Lower leg skin (tissue), 4 donors: ENCODE measurements around the gene LRRN4CL. TPM values are rescaled to one million over a fixed set of nuclear protein-coding genes. Genes with fewer than 3 reads are reported as not detected.
A peak's percentile ranks its signal among the peaks of the same experiment; 100 is the strongest.

Source experiments
- DNase-seq, 2 donors: peaks; one replicate each; pipeline ENCODE4 v3.0.0-alpha.2; 2019; ENCODE audit warnings: low spot score in 2 of 2
- H3K4me3 ChIP-seq: fragments of 200-600 bp; sonication (generic); 2 replicates; pipeline ENCODE4 v1.5.1; 2017; ENCODE audit warnings: mild to moderate bottlenecking, low read depth; ENCODE audit not compliant: poor library complexity, severe bottlenecking
- CTCF ChIP-seq, 3 donors: fragments of 450-650 bp; IDR thresholded peaks; one replicate each; pipeline ENCODE4 v1.5.1; 2016; ENCODE audit warnings: antibody characterized with exemption in 3 of 3, mild to moderate bottlenecking in 3 of 3, moderate library complexity in 2 of 3
- POLR2A ChIP-seq, 2 donors: fragments of 450-650 bp; IDR thresholded peaks; one replicate each; pipeline ENCODE4 v1.6.1; 2016 to 2017; ENCODE audit warnings: antibody characterized with exemption in 2 of 2, mild to moderate bottlenecking in 1 of 2, moderate library complexity in 1 of 2
- WGBS, 2 donors: methylation state at CpG; one replicate each; pipeline ENCODE4 v1.1.5; 2018; 5-methylcytosine and 5-hydroxymethylcytosine counted together
- intact Hi-C: fragments of 100-400 bp; cut with DNase I; formaldehyde crosslinking; loops from one replicate; pipeline ENCODE4 v1.15.0; 2023; ENCODE audit warnings: low total_unique reads
- total RNA-seq, 4 donors: library from RNA; depleted of rRNA; stranded (reverse); fragments of >200 nt; gene quantifications; one replicate each; pipeline ENCODE4 v1.1.0, GENCODE V29; 2016

Gene LRRN4CL
- total RNA-seq, 4 donors from 2014 or later = 7.3 to 11.6 (median 9.9) TPM

- 0 to 1% methylated on average over 46 to 47 of the region's 72 CpGs for WGBS, 2 donors
- intact Hi-C loops = no loop called here
- peak in 1 of 2 donors; percentile 89 for TF ChIP-seq POLR2A (IDR thresholded peaks at IDR 0.05)
- no peak for TF ChIP-seq CTCF (IDR thresholded peaks at IDR 0.05)
- peak; percentile 97 to 100 for DNase-seq
- H3K4me3 ChIP-seq = peak within 1 kb of the TSS; percentile 88
Observed at GRCh38 chr11:62727165-62727871, 38.0 kb upstream of the LRRN4CL start, which contains the start of gene HNRNPUL2. HNRNPUL2 (minus strand) TSS chr11:62727457; CDS start chr11:62727156, 301 bp downstream.

GRCh38 chr11:62726915-62727164 is 37.5 kb upstream of the LRRN4CL start:
- no peak for DNase-seq
- intact Hi-C loops = no loop called here
- WGBS, 2 donors = 0 to 2% methylated on average over 32 to 37 of the region's 37 CpGs
- H3K4me3 ChIP-seq = peak overlapping the region; percentile 88
- TF ChIP-seq POLR2A (IDR thresholded peaks at IDR 0.05) (no peak), CTCF (IDR thresholded peaks at IDR 0.05) (no peak)

GRCh38 chr11:62726156-62726914 is 37.0 kb upstream of the LRRN4CL start:
- peak overlapping the region; percentile 88 for H3K4me3 ChIP-seq
- peak; percentile 34 to 89 for DNase-seq
- intact Hi-C loops = no loop called here
- TF ChIP-seq CTCF (IDR thresholded peaks at IDR 0.05) = no peak
- TF ChIP-seq POLR2A (IDR thresholded peaks at IDR 0.05) = no peak
- 0 to 1% methylated on average over 44 to 51 of the region's 51 CpGs for WGBS, 2 donors

- TF ChIP-seq CTCF (IDR thresholded peaks at IDR 0.05) (no peak), POLR2A (IDR thresholded peaks at IDR 0.05) (no peak)
- intact Hi-C loops = no loop called here
- WGBS, 2 donors = 0 to 3% methylated on average over 7 of the region's 7 CpGs
- H3K4me3 ChIP-seq = peak overlapping the region; percentile 88
- DNase-seq = no peak
Observed at GRCh38 chr11:62725646-62726045, 36.3 kb upstream of the LRRN4CL start.

- 21 to 36% methylated on average over 8 of the region's 8 CpGs for WGBS, 2 donors
- peak in 1 of 2 donors; percentile 28 for DNase-seq
- TF ChIP-seq POLR2A (IDR thresholded peaks at IDR 0.05) (no peak), CTCF (IDR thresholded peaks at IDR 0.05) (no peak)
- H3K4me3 ChIP-seq = no peak overlapping the region
- intact Hi-C loops = no loop called here
Observed at GRCh38 chr11:62724171-62724570, 34.8 kb upstream of the LRRN4CL start.
